Right renal pelvis (tissue), 4 donors: ENCODE measurements around the gene C17orf113. TPM values are rescaled to one million over a fixed set of nuclear protein-coding genes. Genes with fewer than 3 reads are reported as not detected.

Experiments used
- DNase-seq, 4 donors: peaks; one replicate each; pipeline ENCODE4 v3.0.0-alpha.2; 2013; ENCODE audit warnings: low read depth in 4 of 4, low spot score in 3 of 4, missing footprints in 1 of 4
- polyA plus RNA-seq, 4 donors: library from polyadenylated mRNA; unstranded; fragments of 120-200 nt; gene quantifications; one replicate each; pipeline ENCODE4 v1.2.1, GENCODE V29; 2013; ENCODE audit not compliant: insufficient read length in 4 of 4

The C17orf113 gene
- 1 to 10 TPM; 3.7 to 4.1 (median 3.9) TPM for polyA plus RNA-seq

DNA sequence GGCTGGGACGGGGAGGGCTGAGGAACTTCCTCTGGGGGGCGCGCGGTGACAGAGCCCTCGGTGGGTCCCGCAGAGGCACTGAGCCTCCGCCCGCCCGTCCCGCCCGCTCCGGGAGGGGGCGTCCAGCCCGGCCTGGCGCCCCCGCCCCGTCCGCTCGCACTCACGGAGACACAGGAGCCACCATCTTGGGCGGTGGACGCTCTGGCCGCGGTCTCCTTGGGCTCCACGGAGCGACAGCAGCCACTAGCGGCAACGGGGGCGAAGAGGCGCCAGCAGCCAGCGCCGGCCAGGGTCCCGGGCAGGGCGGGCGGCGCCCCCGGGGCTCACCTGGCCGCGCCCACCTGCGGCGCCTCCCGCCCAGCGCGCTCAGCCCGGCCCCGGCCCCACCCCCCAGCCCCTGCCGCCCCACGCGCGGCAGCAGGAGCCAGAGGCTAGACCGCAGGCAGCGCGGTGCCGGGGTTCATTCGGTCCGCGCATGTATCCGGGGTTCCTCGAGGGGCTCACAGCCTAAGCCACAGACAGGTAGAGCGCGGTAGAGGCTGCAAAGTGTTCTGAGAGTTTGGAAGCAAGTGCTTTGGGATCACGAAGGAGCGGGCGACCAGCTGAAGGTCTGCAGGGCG lies at the start of gene C17orf113:
C17orf113 (minus strand) TSS at position 209 of the 620 bp plus-strand sequence. CDS start 7,225 bp downstream, outside the sequence.
- no peak for DNase-seq

- DNase-seq, result no peak
Measured at GRCh38 chr17:42098730-42099399, 48.5 kb upstream of the C17orf113 start.

- no peak for DNase-seq
Measured at GRCh38 chr17:42097691-42098631, 47.6 kb upstream of the C17orf113 start, which contains the start of gene ZNF385C. ZNF385C (minus strand) TSS chr17:42098473; CDS start chr17:42063056, 35,417 bp downstream.

DNA sequence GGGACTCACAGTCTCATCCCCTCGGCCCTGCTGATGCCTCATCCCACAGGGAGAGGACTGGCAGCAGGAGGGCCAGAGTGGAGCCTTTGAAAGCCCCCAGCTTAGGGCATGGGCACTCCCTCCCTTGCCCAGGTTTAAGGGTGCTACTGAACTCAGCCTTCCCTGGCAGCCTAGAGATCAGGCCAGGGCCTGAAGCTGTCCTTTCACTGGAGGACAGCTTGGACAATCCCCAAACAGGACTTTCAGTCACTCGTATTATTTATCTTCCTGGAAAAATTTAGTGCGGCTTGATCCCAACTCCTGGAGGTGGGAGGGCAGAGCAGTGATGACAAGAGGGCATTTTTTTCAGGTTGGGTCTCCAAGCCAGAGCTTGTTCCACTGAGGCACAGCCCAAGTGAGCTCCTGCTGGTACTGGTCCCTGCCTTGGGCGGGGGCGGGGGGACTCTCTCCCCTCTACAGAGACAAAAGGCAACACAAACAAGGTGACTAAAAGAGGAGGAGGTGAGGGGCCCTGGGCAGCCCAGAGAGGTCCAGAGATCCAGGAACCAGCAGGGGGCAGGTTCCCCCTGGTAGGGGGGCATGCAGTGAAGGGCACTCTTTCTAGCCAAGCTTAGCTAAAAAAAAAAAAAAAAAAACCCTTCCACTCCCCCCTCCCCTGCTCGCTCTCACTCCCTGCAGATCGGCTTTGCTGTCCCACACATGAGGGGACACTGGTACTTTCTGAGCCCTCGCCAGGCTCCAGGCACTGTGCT lies 46.1 kb upstream of the C17orf113 start:
- DNase-seq, result no peak

DNA sequence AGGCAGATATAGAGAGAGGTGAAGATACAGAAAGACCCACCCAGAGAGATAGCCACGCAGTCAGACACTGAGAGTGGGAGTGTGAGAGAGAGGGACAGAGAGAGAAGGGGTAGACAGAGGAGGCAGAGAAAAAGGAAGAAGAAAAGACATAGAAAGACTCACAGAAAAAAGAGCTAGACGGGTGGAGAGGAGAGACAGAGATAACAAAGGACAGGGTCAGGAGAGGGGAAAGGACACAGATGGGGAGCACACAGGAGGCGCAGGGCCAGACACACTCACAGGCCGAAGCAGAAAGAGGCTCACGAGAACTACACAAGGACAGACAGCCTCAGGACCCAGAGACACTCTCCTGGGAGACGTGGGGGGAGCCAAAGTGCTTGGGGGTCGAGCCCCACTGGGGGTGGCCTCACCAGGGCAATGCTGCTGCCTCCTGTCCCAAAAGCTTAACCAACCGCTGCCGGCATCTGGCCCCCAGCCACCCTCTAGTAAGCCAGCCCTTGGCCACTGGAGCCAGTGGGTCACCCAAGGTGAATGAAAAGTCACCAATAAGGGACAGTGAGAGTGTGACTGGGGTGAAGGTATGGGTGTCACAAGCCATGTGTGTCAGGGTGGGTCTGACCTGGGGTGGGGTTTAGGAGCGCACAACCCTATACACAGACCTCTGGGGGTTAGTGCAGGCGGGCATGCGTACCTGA lies 44.1 kb upstream of the C17orf113 start:
- DNase-seq, result no peak

DNA sequence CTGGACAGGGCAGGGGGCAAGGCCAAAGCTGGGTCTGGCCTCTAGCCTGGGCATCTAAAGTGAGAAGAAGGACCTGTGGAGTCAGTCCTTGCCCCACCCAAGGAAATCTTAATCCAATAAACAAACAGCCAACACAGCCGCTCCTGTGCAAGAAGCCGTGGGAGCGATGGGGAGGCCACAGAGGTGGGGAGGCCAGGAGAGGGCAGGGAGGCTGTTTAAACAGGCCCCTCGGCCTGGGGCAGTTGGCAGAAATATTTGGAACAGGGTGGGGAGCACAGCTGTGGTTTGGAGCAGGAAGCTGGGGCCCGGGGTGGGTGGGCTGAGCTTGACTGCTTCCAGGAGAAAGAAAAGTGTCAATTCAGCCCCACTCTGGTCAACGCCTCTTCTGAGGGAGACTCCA lies 42.5 kb upstream of the C17orf113 start:
- no peak for DNase-seq

GRCh38 chr17:42090964-42091790 lies 40.8 kb upstream of the C17orf113 start:
- no peak for DNase-seq

DNA sequence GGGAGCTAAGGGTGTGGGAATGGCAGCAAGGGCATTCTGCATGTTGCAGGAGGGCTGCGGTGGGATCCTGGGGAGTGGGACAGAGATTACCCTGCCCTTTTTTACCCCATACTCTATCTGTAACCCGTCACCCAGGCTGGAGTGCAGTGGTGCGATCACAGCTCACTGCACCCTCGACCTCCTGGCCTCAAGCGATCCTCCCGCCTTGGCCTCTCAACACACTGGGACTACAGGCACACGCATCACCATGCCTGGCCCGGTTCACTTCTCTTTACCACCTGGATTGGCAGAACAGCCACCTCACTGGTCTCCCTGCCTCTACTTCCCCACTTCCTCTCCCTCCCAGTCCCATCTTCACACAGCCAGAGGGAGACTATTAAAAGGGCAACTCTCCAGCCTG lies 38.3 kb upstream of the C17orf113 start:
- no peak for DNase-seq

- no peak for DNase-seq
Measured at GRCh38 chr17:42087736-42088705, 37.6 kb upstream of the C17orf113 start.

GRCh38 chr17:42087042-42087701 lies 36.8 kb upstream of the C17orf113 start:
- no peak for DNase-seq

DNA sequence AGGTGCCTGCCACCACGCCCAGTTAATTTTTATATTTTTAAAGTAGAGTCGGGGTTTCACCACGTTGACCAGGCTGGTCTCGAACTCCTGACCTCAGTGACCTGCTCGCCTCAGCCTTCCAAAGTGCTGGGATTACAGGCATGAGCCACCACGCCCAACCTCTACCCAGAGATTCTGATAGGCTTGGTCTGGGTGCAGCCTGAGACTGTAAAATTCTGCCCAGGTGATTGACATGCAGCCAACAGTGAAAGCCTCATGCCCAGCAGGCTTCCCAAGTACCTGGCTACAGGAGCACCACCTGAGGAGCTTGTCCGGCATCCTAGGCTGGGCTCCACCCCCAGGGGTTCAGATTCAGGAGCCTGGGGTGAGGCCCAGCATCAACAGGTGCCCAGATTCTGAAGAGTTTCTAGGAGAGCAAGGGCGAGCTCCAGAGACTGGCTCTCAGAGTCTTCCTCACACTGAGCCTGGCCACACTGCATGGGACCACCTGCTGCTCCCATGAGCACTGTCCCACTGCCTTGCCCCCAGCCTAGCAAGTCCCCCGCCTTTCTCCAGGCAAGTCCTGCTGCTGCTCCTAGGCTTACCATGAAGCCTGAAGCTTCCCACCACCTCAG lies 31.2 kb upstream of the C17orf113 start:
- DNase-seq, result no peak

- DNase-seq, result no peak
Measured at GRCh38 chr17:42079541-42079940, 29.1 kb upstream of the C17orf113 start.

GRCh38 chr17:42078396-42079043 lies 28.1 kb upstream of the C17orf113 start:
- no peak for DNase-seq

DNA sequence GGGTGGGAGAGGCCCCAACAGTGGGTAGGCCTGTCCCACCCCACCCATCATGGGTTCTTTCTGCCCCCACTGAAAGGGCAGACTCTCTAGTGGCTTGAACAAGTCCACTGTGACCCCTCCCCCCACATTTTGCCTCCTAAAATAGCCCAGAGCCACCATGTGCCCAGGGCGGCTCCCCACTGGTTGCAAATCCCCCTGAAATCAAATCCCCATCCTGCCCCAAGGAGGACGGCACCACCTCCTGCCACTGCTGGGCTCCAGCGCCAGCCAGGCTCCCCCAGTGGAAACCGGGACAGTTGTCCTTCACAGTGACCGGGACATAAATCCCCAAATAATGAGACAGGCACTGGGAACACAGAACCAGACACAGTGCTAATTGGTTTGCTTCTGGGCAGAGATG lies 27.4 kb upstream of the C17orf113 start:
- DNase-seq, result no peak

GRCh38 chr17:42076797-42077559 lies 26.6 kb upstream of the C17orf113 start:
- no peak for DNase-seq

- DNase-seq, result no peak
Measured at GRCh38 chr17:42075789-42076188, 25.4 kb upstream of the C17orf113 start.
